ENCODE measurements around the gene MON1A. TPM values are rescaled to one million over a fixed set of nuclear protein-coding genes. Genes with fewer than 3 reads are reported as not detected.

Gene MON1A
- total RNA-seq, 1 donor: 12.1 TPM

DNA sequence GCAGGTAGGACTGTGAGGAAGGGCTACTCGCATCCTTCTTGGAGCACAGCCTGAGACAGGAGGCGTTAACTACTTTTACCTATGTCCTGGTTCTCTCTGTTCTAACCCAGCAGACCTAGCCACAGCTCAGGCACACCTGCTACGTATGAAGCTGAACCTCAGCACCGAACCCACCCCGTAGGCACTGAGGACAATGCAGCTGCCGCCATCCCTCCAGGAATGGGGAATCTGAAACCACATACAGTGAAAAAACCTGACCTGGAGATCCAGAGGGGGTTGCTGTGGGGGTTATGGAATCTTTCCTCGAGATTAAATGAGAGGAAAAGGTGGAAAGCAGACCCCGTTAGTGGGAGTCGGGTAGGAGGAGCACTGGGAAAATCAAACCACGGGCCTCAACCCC lies 40.3 kb downstream of the MON1A start:
- TF ChIP-seq, protein P1, sequence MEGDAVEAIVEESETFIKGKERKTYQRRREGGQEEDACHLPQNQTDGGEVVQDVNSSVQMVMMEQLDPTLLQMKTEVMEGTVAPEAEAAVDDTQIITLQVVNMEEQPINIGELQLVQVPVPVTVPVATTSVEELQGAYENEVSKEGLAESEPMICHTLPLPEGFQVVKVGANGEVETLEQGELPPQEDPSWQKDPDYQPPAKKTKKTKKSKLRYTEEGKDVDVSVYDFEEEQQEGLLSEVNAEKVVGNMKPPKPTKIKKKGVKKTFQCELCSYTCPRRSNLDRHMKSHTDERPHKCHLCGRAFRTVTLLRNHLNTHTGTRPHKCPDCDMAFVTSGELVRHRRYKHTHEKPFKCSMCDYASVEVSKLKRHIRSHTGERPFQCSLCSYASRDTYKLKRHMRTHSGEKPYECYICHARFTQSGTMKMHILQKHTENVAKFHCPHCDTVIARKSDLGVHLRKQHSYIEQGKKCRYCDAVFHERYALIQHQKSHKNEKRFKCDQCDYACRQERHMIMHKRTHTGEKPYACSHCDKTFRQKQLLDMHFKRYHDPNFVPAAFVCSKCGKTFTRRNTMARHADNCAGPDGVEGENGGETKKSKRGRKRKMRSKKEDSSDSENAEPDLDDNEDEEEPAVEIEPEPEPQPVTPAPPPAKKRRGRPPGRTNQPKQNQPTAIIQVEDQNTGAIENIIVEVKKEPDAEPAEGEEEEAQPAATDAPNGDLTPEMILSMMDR (IDR thresholded peaks at IDR 0.05; ENCODE audit: insufficient read depth, low read depth, low read length): no peak
- no peak overlapping the region for H3K4me3 ChIP-seq (ENCODE audit: low read depth, low read length)
- no peak for DNase-seq (ENCODE audit: low read depth)

DNA sequence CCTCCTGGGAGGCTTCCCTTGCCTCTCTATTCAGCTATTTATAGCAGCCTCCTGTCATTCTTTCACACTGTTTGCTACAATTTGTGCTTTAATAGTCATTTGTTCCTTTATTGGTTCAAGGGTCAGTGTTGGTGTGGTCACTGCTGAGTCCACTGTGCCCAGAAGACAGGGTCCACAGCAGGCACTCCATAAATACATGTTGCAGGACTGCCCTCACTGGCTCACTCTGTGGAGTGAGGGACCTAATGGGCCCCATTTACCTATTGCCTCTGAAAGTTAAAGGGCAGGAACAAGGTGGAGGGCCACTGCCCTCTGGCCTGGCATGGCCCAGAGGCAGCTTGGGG lies 42.7 kb downstream of the MON1A start:
- no peak overlapping the region for H3K4me3 ChIP-seq (ENCODE audit: low read depth, low read length)
- TF ChIP-seq, protein P1 (IDR thresholded peaks at IDR 0.05; ENCODE audit: insufficient read depth, low read depth, low read length): no peak

DNA sequence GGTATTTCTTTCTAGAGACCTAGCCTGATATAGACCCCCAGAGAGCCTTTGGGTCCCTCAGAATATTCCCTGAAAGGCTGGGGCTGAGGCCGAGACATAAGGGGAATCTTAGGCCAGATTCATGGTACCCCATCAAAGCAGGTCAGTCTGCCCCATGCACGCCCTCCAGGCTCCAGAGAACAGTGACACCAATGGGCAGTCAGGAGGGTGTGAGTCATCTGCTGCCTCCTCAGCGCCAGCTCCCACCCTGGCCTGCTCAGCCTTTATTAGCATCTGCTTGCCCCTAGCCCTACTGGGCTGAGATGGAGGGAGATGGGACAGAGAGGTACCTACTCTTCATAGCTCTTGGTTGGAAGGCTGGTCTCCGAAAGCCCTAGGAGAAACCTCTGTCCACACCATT lies 45.6 kb downstream of the MON1A start:
- H3K4me3 ChIP-seq (ENCODE audit: low read depth, low read length): no peak overlapping the region
- DNase-seq (ENCODE audit: low read depth): peak; percentile 4
- TF ChIP-seq, protein P1 (IDR thresholded peaks at IDR 0.05; ENCODE audit: insufficient read depth, low read depth, low read length): no peak

More for the DNA sequence above, 42.7 kb downstream of the MON1A start:
- DNase-seq (ENCODE audit: low read depth): no peak

DNA sequence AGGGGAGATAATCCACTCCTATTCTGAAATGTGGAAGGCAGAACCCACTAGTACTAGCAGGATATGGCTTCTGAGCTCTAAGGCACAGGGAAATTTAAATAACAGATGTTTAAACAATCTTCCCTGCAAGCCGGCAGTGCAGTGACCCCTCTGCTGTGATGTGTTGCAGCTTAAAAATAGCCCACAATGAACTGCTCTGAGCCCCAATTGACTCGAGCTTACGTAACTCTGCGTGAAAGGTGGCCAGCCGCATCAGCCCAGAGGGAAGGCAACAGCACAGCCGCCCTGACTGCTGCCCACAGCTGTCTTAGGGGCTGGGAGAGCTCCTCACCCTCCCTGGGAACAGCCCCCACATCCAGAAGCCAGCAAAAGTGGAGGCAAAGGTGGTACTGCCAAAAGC lies 47.4 kb downstream of the MON1A start:
- TF ChIP-seq, protein P1 (IDR thresholded peaks at IDR 0.05; ENCODE audit: insufficient read depth, low read depth, low read length): no peak
- DNase-seq (ENCODE audit: low read depth): peak; percentile 35
- no peak overlapping the region for H3K4me3 ChIP-seq (ENCODE audit: low read depth, low read length)

DNA sequence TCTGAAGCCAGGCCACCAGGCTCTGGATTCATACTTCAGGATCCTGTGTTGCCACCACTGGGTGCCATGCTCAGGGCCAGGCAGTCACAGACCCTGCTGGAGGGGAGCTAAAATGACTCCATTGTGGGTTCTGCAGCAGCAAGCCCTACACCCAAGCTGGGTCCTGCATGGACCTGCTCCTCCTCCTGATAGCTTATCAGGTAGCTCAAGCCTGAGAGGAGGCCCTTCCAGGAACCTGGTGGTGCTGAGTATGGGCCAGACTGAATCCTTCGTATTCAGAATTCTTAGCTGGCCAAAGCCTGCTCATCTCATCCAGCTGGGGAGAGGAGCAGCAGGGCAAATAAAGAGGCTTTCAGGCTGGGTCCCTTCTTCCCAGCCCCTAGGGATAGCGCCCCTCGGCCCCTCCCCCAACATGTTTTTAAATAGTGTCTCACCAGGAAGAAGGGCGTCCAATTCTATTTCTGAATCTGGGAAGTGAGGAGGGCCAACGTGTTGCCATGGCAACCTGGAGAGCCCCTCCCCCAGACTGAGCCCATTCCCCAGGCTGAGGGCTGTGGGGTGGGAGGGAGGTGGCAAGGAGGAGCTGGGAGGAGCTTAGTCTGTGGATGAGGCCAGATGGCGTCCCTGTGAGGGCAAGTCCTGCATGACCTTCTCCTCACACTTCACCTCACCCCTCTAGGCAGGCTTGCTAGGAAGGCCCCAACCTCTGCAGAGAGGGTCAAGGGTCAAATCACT lies 48.9 kb downstream of the MON1A start:
- DNase-seq (ENCODE audit: low read depth): no peak

DNA sequence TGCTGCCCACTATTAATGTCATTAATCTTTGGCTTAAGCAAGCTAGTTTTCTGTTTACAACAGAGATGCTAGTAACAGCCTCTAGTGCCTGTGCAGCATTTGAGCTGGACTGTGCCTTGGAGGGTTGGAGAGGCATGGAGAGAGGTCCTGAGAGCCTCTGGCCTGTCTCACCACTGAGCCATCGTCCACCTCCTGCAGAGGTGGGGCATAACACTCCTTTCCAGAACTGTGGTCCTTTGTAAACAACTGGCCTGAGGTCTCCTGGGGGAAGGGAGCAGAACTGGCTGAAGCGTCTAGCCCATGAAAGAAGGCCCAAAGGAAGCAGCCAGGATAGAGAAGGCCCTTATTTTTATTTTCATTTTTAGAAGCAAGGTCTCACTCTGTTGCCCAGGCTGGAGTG lies 49.9 kb downstream of the MON1A start:
- H3K4me3 ChIP-seq (ENCODE audit: low read depth, low read length): no peak overlapping the region
- TF ChIP-seq, protein P1 (IDR thresholded peaks at IDR 0.05; ENCODE audit: insufficient read depth, low read depth, low read length): no peak
- DNase-seq (ENCODE audit: low read depth): no peak

More for the DNA sequence above, 48.9 kb downstream of the MON1A start:
- H3K4me3 ChIP-seq (ENCODE audit: low read depth, low read length): no peak overlapping the region
- TF ChIP-seq, protein P1 (IDR thresholded peaks at IDR 0.05; ENCODE audit: insufficient read depth, low read depth, low read length): no peak

DNA sequence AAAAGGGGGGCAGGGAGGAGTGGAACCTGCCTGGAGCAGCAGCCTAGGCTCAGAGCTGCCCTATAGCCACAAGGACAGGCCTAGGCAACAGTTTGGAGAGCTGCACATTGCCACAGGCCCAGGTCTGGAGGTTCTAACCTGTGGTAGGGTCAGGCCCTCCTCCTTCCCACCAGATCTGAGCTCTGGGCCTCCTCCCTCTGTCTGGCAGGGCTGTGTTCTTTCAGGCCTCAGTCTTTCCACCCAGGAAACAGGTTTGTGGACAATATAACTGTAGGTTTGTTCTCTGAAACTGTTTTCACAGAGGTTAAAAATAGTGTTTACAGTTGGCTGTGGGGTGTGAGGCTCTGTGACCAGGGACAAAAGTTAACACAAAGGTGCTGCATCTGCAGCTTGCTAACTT lies 50.9 kb downstream of the MON1A start:
- DNase-seq (ENCODE audit: low read depth): no peak
- H3K4me3 ChIP-seq (ENCODE audit: low read depth, low read length): no peak overlapping the region
- TF ChIP-seq, protein P1 (IDR thresholded peaks at IDR 0.05; ENCODE audit: insufficient read depth, low read depth, low read length): no peak
